ENCODE measurements around the gene RASL11B. TPM values are rescaled to one million over a fixed set of nuclear protein-coding genes. Genes with fewer than 3 reads are reported as not detected.

RASL11B gene
- total and polyA plus RNA-seq, 10 of the 15 experiments (the other 5 are each of a cell fraction or from before 2014, with no cell fraction given) = 0.06 to 0.45 (median 0.08) TPM; not detected in 5

DNA sequence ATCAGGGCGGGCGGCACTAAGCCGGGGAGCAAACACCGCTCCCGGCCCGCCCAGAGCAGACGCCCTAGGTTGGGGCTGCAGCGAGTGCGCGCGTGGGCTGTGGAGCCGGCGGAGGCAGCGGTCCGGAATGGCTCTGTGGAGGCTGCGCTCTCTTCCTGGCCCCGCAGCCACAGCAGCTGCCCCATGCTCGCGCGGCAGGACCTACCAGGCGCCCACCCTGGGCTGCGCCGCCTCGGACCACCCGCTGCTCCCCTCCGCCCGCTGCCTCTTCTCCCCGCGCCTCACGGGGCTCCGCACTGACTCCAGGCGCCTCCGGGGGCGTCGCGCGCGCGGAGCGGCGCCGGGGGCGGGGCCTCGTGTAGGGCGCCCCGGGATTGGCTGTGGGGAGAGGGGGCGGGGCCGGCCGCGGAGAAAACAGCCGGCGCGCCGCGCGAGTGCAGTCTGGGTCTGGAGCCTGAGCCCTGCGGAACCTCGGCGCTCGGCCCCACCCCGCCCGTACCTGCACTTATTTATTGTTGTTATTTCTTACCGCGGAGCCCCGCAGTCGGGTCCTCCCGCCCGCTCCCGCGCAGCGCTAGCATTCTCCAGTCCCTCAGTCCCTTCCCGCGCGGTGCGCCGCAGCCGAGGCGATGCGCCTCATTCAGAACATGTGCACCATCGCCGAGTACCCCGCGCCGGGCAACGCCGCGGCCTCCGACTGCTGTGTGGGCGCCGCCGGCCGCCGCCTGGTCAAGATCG is at the start of gene RASL11B (continued):
- TF ChIP-seq, protein P1, sequence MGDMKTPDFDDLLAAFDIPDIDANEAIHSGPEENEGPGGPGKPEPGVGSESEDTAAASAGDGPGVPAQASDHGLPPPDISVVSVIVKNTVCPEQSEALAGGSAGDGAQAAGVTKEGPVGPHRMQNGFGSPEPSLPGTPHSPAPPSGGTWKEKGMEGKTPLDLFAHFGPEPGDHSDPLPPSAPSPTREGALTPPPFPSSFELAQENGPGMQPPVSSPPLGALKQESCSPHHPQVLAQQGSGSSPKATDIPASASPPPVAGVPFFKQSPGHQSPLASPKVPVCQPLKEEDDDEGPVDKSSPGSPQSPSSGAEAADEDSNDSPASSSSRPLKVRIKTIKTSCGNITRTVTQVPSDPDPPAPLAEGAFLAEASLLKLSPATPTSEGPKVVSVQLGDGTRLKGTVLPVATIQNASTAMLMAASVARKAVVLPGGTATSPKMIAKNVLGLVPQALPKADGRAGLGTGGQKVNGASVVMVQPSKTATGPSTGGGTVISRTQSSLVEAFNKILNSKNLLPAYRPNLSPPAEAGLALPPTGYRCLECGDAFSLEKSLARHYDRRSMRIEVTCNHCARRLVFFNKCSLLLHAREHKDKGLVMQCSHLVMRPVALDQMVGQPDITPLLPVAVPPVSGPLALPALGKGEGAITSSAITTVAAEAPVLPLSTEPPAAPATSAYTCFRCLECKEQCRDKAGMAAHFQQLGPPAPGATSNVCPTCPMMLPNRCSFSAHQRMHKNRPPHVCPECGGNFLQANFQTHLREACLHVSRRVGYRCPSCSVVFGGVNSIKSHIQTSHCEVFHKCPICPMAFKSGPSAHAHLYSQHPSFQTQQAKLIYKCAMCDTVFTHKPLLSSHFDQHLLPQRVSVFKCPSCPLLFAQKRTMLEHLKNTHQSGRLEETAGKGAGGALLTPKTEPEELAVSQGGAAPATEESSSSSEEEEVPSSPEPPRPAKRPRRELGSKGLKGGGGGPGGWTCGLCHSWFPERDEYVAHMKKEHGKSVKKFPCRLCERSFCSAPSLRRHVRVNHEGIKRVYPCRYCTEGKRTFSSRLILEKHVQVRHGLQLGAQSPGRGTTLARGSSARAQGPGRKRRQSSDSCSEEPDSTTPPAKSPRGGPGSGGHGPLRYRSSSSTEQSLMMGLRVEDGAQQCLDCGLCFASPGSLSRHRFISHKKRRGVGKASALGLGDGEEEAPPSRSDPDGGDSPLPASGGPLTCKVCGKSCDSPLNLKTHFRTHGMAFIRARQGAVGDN (IDR thresholded peaks at IDR 0.05) = no peak
- TF ChIP-seq ESRRA (IDR thresholded peaks at IDR 0.05; ENCODE audit: low read length) (no peak), NR2C1 (IDR thresholded peaks at IDR 0.05) (no peak), POLR2A (IDR thresholded peaks at IDR 0.05; ENCODE audit: low read depth, low read length) (peak; percentile 76), IKZF2 (IDR thresholded peaks at IDR 0.05) (no peak), NFYB (IDR thresholded peaks at IDR 0.05; ENCODE audit: insufficient read depth, low read depth, low read length) (0 out of 2 replicates have a peak, but pooled peaks have one; percentile 27), TAF1 (IDR thresholded peaks at IDR 0.05; ENCODE audit: borderline replicate concordance, low read depth, low read length) (peak; percentile 51; the same call in 1 of the 2 replicates), SIX5 (IDR thresholded peaks at IDR 0.05; ENCODE audit: low read depth, low read length, severe bottlenecking) (no peak), SKIL (IDR thresholded peaks at IDR 0.05; ENCODE audit: low read depth, poor library complexity, severe bottlenecking) (no peak), YBX1 (IDR thresholded peaks at IDR 0.05) (no peak), NFYA (IDR thresholded peaks at IDR 0.05; ENCODE audit: borderline replicate concordance, low read depth, low read length) (no peak), SMAD1 (IDR thresholded peaks at IDR 0.05; ENCODE audit: low read depth, partially characterized antibody) (no peak)
- TF ChIP-seq, protein P2, sequence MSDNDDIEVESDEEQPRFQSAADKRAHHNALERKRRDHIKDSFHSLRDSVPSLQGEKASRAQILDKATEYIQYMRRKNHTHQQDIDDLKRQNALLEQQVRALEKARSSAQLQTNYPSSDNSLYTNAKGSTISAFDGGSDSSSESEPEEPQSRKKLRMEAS (IDR thresholded peaks at IDR 0.05; ENCODE audit: low read depth, low read length) = no peak
- TF ChIP-seq, protein P3, sequence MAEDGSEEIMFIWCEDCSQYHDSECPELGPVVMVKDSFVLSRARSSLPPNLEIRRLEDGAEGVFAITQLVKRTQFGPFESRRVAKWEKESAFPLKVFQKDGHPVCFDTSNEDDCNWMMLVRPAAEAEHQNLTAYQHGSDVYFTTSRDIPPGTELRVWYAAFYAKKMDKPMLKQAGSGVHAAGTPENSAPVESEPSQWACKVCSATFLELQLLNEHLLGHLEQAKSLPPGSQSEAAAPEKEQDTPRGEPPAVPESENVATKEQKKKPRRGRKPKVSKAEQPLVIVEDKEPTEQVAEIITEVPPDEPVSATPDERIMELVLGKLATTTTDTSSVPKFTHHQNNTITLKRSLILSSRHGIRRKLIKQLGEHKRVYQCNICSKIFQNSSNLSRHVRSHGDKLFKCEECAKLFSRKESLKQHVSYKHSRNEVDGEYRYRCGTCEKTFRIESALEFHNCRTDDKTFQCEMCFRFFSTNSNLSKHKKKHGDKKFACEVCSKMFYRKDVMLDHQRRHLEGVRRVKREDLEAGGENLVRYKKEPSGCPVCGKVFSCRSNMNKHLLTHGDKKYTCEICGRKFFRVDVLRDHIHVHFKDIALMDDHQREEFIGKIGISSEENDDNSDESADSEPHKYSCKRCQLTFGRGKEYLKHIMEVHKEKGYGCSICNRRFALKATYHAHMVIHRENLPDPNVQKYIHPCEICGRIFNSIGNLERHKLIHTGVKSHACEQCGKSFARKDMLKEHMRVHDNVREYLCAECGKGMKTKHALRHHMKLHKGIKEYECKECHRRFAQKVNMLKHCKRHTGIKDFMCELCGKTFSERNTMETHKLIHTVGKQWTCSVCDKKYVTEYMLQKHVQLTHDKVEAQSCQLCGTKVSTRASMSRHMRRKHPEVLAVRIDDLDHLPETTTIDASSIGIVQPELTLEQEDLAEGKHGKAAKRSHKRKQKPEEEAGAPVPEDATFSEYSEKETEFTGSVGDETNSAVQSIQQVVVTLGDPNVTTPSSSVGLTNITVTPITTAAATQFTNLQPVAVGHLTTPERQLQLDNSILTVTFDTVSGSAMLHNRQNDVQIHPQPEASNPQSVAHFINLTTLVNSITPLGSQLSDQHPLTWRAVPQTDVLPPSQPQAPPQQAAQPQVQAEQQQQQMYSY (CRISPR knock-in tag; IDR thresholded peaks at IDR 0.05) = no peak
- TF ChIP-seq, protein P4, sequence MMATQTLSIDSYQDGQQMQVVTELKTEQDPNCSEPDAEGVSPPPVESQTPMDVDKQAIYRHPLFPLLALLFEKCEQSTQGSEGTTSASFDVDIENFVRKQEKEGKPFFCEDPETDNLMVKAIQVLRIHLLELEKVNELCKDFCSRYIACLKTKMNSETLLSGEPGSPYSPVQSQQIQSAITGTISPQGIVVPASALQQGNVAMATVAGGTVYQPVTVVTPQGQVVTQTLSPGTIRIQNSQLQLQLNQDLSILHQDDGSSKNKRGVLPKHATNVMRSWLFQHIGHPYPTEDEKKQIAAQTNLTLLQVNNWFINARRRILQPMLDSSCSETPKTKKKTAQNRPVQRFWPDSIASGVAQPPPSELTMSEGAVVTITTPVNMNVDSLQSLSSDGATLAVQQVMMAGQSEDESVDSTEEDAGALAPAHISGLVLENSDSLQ (IDR thresholded peaks at IDR 0.05) = no peak
- TF ChIP-seq, protein P5, sequence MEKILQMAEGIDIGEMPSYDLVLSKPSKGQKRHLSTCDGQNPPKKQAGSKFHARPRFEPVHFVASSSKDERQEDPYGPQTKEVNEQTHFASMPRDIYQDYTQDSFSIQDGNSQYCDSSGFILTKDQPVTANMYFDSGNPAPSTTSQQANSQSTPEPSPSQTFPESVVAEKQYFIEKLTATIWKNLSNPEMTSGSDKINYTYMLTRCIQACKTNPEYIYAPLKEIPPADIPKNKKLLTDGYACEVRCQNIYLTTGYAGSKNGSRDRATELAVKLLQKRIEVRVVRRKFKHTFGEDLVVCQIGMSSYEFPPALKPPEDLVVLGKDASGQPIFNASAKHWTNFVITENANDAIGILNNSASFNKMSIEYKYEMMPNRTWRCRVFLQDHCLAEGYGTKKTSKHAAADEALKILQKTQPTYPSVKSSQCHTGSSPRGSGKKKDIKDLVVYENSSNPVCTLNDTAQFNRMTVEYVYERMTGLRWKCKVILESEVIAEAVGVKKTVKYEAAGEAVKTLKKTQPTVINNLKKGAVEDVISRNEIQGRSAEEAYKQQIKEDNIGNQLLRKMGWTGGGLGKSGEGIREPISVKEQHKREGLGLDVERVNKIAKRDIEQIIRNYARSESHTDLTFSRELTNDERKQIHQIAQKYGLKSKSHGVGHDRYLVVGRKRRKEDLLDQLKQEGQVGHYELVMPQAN (conservative IDR thresholded peaks at IDR 0.05) = no peak
